HG03060 (cell line): Measurements from ENCODE around the gene PEX16.
"Not testable (repeated sequence)": the region's sequence is repeated elsewhere in the genome, so short reads cannot be mapped to it uniquely, and the experiment has no call there.

Source experiments
- ATAC-seq: cut with Tn5 transposase; IDR thresholded peaks from one replicate; pipeline ENCODE4 v1.9.1; 2021; ENCODE audit warnings: low read depth, moderate number of reproducible peaks; ENCODE audit not compliant: unreplicated experiment

The PEX16 gene

DNA sequence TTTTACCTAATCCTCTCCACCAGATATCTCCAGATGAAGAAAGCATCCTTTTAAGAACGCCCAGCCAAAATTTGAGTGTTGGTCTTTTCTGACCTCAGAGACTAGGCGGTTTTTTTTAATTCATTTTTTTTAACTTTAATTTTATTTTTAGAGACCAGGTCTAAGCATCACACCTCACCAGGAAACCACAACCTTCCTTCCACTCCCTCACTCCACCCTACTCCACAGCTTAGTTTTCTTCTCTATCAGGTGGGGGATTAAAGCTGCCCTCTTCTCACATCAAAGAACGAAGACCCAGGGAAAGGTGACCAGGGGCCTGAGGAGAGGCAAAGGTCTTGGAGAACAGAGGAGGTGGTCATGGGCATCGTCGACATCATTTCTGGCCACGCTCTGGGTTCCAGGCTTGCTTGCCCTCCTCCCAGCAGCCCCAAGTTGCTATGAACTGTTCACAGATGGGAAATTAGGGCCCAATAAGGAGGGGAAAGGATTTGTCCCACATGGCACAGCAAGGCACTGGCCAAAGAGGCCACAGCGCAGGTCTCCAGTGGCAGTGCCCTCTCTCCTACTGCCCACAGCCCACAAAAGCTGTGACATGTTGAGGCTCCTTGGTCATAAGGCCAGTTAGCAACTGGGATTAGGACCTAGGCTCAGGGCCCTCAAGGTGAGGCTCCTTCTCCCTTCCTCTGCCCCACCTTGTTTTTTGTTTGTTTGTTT is 1.4 kb upstream of the PEX16 start:
- no peak for ATAC-seq

DNA sequence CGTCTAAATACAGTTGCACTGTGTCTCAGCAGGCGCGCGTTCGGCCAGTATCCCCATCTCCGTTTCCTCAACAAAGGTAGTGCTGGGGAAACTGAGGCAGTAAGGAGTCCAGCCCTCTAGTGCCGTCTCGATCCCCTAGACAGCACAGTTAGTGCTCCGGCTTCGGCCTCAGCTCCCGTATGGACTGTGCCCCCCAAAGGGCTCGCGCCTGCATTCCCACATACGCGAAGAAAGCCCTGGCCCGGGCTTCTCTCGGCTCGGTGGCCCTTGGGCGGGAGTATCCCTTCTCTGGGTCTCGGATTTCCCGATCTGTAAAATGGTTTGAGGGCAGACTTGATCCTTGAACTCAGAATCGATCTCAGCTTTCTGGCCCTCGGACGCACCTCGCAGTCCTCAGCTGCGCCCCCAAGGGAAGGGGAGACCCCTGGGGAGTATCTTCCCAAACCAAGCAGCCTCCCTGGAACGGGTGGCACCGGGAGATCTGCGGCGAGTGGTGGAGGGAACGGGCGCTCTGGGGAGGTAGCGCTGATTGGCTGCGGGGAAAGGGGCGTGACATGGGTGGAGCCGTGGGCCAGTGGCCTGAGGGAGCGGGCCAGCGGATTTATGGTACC is 759 bp upstream of the PEX16 start:
- ATAC-seq: no peak

DNA sequence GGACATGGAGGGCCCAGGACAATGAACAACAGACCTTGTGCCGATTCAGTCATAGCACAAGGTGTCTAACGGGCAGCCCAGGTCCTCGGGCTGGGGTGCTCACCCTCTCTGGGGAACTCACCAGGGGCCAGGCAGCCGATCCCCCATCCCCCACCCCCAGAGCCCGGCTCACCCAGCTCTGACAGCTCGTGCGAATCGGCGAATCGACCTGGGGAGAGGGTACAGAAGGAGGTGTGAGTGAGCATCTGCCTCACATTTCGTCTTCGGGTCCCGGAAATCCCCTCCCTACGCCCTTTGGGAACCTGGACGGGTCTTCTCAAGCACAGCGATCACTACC is 423 bp downstream of the PEX16 start:
- ATAC-seq: no peak

DNA sequence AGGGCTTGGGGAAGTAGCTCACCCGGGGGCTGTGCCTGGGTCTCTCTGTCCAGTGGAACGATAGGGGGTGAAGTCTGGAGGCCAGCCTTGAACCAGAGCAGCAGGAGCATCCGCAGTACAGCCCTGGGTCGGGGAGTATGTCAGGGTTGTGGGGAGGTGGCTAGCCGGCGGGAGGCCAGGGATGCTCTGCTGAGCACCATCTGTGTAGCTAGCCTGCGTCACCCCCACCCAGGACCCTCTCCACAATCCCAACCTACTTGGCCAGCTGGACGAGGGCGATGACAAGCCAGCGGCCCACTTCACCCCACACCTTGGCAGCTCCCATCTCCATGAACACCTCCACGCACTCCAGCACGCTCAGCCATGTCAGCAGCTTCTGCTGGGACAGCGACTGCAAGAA is 2.2 kb downstream of the PEX16 start:
- no peak for ATAC-seq

DNA sequence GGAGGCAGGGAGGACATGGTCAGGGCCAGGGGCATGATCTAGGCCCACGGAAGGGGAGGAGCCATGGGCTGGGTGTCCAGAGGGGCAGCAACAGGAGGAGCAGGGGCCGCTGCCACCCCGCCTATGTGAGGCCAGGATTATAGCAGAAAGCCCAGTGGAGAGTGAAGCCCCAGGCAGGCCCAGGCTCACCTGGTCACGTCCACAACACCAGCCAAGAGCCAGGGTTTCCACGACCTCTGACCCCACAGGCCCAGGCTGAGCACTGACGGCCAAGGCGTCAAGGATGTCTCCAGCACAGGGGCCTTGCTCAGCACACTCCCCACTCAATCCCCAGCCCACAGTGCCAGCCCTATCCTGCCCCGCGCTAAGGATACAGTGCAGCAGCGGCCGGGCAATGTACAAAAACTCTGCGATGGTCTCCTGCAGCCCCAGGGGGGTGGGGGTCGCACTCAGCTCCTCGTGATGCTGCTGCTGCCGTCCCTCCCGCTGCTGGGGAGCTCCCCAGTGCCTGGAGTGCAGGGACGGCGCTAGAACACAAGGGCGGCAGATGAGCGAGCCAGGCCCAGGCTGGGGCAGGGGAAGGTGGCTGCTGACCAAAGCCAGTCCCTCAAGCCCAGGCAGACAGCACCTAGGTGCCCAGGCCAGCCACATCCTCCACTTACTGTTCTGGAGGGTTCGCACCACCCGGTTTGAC is 3.6 kb downstream of the PEX16 start:
- ATAC-seq: no peak

DNA sequence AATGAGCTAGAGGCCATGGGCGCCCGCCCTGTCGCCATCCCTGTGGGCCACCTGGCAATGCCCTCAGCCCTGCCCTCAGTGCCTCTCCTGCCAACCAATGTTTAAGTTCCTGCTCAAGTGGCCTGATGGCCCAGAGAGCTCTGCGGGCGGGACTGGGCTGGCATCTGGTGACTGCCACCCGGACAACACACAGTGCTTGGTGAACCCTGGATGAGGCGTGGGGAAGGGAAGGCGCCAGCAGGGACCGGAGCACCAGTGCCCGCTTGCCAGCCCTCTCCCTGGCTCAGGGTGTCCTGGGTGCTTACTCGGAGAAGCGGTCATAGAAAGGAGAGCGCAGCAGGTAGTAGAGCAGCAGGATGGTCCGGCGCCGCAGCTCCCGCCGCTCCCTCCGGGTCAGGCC is 4.2 kb downstream of the PEX16 start:
- no peak for ATAC-seq

DNA sequence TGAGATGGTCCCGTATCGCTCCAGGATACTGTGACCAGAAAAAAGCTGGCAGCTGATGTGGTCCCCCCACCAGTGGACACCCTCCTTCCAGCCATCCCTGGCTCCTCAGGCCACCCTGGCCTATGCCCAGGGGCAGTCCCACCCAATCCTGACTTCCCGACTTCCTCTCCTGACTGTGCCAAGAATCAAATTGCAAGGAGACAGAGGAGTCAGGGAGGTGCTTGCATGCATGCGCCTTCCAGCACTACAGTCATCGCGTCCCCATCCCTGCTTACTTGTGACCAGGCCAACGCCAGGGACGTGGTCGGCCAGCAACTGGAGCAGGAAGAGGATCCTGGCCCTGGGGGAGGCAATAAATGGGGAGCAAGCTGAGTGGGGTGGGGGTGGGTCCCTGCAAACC is 7.1 kb downstream of the PEX16 start:
- no peak for ATAC-seq

DNA sequence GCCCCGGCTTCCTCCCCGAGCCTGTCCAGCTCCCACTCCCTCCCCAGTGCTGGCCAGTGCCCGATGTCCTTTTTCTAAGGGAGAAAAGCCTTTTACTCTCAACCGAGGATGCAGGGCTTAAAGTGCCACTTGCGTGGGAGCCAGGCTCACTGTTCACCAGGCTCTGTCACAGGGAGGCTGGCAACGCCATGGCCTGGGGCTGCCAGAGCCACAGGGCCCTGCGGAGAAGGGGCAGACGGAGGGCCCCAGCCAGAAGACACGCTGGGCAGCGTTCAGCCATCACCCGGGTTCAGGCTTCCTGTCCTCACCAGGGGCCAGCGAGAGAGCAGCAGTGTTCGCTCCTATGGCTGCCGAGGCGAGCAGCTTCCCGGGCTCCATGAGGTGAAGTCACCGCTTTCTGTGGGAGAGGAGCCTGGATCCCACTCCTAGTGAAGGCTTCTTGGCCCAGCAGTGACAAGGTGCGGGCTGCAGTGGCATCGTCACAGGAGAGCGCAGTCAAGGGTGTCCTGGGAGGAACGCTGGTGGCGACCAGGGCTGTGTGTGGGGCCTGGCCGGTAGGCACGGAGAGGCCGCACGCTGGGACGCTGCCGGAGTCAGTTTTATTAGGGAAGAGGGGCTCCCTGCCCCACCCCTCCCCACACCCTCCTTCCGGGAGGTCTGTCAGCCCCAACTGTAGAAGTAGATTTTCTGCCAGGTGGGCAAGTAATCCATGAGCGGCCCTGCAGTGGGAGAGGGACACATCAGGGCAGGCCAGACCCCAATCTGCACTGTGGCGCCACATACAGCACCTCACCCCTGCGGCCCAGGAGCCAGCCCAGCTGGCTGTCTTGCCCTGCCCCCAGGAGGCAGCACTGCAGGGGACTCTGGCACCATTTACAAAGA is 7.8 kb downstream of the PEX16 start:
- ATAC-seq: no peak

DNA sequence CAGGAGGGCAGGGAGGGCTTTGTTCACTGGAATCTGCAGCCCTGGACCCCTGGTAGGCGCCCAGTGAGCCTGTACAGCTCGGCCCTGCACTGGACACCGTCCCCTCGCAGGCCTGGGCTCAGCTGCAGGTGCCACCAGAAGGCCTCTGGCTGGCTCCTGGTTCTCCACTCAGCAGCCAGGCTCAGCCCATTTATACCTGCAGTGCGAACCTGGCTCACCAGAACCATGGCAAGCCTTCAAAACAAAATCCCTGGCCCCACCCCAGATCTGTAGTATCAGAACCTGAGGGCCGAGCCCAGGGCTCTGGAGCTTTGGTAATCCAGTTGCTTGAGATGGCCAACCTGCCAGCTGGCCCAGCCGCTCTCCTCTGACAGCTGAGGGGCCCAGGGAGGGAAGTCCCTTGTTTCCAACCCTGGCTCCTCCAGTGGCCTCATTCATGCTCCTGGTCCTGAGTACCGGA is 9.7 kb downstream of the PEX16 start:
- no peak for ATAC-seq

DNA sequence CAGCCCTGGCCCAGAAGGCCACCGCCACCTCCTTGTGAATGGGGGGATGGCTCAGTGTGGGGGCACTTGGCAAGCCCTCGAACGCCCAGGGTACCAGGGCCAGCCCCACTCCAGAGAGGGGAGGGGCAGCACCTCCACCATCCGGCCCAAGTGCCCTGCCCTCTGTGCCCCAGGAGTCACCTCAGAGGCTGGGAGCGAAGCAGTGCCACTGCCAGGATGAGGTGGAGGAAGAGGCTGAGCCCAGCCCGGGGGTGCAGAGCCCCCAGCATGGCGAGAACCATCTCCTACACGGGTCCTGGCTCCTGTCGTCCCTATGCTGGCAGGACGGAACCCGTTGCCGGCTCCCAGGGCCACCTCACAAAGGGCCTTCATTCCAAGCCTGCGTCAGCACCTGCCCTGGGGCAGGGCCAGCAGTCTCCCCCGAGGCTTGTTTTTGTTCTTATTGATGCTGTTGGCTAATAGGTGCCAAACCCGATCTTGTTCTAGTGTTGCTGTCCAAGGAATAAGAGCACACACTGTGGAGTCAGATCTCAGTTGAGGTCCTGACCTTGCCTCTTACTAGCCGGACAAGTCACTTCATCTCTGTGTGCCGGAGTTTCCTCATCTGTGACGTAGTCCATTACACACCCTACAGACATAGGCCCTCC is 10.6 kb downstream of the PEX16 start, which contains the start of gene FREY1:
Gene FREY1 (minus strand): TSS at position 307 of the 647 bp plus-strand sequence. CDS start 26 bp downstream, at position 281.
- ATAC-seq: no peak

DNA sequence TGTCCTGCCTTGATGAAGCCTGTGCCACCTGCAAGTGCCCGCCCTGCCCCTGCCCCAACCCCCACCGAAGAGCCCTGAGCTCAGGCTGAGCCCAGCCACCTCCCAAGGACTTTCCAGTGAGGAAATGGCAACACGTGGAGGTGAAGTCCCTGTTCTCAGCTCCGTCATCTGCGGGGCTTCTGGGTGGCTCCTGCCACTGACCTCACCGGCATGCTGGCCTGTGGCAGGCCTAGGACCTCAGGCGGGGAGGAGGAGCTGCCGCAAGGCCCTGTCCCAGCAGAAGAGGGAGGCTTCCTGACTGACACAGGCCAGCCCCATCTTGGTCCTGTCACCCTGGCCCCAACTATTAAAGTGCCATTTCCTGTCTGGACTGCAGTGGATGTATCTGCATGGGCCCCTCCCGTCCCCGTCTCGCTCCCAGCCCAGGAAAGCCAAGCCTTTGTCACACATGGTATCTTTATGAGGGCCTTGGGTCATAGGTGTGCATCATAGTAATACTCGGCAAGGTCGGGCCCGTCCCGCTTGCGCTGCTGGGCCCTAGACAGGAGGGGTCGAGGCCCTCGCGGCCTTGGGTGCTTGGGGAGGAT is 11.5 kb downstream of the PEX16 start:
- no peak for ATAC-seq

DNA sequence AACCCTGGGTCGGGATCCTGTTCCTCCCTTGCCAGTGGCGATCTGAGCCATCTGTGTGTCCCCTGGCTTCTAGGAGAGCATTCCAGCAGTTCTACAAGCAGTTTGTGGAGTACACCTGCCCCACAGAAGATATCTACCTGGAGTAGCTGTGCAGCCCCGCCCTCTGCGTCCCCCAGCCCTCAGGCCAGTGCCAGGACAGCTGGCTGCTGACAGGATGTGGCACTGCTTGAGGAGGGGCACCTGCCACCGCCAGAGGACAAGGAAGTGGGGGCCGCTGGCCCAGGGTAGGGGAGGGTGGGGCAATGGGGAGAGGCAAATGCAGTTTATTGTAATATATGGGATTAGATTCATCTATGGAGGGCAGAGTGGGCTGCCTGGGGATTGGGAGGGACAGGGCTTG is 12.1 kb downstream of the PEX16 start:
- ATAC-seq: not testable (repeated sequence)

DNA sequence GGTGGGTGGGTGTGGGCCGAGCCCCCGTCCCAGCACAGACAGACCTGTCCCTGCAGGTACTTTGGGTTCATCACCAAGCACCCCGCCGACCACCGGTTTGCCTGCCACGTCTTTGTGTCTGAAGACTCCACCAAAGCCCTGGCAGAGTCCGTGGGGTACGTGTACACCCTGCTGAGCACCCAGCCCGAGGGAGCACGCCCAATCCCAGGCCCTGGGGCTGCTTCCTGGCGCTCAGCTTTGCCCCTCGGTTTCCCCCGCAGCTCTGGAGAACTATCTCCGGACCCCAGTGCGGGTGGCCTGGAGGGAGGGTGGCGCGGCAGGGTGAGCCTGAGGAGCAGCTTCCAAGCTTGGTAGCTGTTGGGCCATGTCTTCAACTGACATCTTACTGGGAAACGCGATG is 12.6 kb downstream of the PEX16 start:
- ATAC-seq: no peak

DNA sequence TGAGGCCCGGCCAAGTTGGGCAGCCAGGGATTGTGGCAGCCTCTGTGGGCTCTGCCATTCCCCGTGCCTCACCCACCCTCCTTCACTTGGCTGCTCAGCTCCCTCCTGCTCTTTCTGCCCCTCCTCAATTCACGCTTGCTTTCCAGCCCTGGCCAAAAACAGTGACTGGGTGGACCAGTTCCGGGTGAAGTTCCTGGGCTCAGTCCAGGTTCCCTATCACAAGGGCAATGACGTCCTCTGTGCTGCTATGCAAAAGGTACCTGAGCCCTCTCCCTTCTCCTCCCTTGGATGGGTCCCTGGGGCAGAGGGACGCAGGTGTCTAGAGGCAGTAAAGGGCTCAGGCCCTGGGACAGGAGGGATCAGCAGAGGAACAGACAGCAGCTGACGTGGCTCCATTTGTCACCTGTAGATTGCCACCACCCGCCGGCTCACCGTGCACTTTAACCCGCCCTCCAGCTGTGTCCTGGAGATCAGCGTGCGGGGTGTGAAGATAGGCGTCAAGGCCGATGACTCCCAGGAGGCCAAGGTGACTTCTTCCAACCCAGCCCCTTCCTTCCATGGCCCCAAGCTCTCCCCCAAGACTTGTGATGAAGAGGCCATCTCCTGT is 13.3 kb downstream of the PEX16 start:
- ATAC-seq: no peak

DNA sequence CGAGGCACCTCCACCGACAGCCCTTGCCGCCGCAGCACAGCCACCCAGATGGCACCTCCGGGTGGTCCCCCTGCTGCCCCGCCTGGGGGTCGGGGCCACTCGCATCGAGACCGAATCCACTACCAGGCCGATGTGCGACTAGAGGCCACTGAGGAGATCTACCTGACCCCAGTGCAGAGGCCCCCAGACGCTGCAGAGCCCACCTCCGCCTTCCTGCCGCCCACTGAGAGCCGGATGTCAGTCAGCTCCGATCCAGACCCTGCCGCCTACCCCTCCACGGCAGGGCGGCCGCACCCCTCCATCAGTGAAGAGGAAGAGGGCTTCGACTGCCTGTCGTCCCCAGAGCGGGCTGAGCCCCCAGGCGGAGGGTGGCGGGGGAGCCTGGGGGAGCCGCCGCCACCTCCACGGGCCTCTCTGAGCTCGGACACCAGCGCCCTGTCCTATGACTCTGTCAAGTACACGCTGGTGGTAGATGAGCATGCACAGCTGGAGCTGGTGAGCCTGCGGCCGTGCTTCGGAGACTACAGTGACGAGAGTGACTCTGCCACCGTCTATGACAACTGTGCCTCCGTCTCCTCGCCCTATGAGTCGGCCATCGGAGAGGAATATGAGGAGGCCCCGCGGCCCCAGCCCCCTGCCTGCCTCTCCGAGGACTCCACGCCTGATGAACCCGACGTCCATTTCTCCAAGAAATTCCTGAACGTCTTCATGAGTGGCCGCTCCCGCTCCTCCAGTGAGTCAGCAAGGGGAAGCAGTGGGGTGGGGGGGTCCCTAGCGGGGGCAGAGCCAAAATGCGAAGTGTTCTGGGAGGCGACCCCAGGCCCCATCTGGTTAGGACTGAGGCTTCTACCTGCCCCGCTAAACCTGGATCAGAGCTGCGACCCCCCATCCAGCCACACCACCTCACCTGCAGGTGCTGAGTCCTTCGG is 15.0 kb downstream of the PEX16 start:
- no peak for ATAC-seq

DNA sequence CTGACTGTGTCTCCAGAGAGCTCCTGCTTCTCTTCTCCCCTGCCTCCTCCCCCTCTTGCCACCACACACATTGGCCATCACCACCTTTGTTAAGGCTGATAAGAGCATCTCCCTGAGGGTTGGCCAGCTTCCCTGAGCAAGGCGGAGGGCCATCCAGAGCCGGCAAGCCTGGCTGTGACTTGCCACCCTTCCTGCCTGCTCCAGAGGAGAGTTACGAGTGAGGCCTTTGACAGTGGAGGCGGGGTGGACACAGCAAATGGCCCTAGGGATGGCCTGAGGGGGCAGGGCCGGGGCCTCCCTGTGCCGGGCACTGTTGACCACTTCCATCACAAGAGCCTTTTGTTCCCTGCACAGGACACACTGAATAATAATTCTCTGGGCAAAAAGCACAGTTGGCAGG is 16.1 kb downstream of the PEX16 start:
- ATAC-seq: no peak

DNA sequence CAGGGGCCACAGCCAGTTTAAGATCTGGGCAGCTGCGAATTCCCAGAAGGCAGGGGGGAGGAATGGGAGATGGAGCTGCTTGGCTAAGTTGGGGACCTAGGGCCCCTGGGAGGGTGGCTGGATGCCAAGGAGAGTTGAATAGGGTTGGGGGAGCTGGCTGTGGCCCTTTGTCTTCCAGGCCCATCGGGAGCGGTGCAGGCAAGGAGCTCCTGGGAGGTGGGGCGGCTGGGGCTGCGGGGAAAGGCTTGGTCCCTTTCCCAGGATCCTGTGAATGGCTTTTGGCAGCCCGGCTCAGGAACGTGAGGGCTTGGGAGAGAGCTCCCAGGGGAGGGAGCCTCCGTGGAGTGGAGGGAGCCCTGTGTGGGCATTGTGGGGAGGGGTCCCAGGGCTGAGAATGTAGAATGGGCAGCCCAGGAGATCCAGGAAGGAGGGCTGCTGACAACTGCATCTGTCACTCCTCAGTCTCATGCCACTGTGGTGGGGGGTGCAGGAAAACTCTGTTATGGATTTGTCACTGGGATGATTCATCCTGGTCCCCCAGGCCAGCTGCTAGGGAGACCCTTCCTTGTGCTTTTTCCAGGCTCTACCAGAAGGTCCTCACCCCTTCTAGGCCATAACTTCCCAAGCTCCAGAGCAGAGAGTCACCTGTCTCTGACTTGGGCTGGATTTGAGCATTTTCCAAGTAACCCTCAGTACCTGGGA is 16.6 kb downstream of the PEX16 start:
- ATAC-seq: no peak
